RWPE1 (cell line): ENCODE results near the gene TMEM26.
"Not testable (repeated sequence)": the region's sequence is repeated elsewhere in the genome, so short reads cannot be mapped to it uniquely, and the experiment has no call there.

ENCODE experiments used
- CTCF ChIA-PET: fragments of 350-600 bp; sonication (Branson Sonifier 250); formaldehyde crosslinking; extraction: SDS; loops from one replicate; lab custom pipeline; 2021; lab: Yijun Ruan, JAX
- POLR2A ChIA-PET: fragments of 400-600 bp; formaldehyde crosslinking; extraction: SDS; loops from one replicate; lab custom pipeline; 2020; ENCODE audit warnings: antibody characterized with exemption; ENCODE audit not compliant: low non-redundant PET; lab: Yijun Ruan, JAX
- DNase-seq: peaks from one replicate; pipeline ENCODE4 v3.0.0; 2012; ENCODE audit warnings: low spot score
- H3K27ac ChIP-seq: fragments of 450-650 bp; 2 replicates; pipeline ENCODE4 v1.5.1; 2017
- TF ChIP-seq, protein P1 (sequence below): fragments of 450-650 bp; conservative IDR thresholded peaks from 2 replicates; pipeline ENCODE4 v1.5.1; 2017; ENCODE audit warnings: low read depth, mild to moderate bottlenecking

Gene TMEM26

GRCh38 chr10:61385231-61386001 is 67.8 kb downstream of the TMEM26 start:
- TF ChIP-seq, protein P1, sequence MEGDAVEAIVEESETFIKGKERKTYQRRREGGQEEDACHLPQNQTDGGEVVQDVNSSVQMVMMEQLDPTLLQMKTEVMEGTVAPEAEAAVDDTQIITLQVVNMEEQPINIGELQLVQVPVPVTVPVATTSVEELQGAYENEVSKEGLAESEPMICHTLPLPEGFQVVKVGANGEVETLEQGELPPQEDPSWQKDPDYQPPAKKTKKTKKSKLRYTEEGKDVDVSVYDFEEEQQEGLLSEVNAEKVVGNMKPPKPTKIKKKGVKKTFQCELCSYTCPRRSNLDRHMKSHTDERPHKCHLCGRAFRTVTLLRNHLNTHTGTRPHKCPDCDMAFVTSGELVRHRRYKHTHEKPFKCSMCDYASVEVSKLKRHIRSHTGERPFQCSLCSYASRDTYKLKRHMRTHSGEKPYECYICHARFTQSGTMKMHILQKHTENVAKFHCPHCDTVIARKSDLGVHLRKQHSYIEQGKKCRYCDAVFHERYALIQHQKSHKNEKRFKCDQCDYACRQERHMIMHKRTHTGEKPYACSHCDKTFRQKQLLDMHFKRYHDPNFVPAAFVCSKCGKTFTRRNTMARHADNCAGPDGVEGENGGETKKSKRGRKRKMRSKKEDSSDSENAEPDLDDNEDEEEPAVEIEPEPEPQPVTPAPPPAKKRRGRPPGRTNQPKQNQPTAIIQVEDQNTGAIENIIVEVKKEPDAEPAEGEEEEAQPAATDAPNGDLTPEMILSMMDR = no peak
- POLR2A ChIA-PET = no interaction called here
- H3K27ac ChIP-seq = no peak overlapping the region
- CTCF ChIA-PET = interaction anchor here (0.5 kb wide), 1 partner anchor 1666 kb away, joined by 3 read pairs; no protein-coding TSS in a partner anchor
- no peak for DNase-seq

GRCh38 chr10:61381153-61381552 is 72.0 kb downstream of the TMEM26 start:
- H3K27ac ChIP-seq, CTCF ChIA-PET, POLR2A ChIA-PET, DNase-seq: not testable (repeated sequence)

DNA sequence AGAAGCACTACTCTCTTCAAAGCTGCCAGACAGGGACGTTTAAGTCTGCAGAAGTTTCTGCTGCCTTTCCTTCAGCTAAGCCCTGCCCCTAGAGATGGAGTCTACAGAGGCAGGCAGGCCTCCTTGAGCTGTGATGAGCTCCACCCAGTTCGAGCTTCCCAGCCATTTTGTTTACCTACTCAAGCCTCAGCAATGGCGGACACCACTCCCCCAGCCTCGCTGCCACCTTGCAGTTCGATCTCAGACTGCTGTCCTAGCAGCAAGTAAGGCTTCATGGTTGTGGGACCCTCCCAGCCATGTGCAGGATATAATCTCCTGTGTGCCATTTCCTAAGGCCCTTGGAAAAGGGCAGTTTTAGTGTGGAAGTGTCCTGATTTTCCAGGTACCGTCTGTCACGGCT is 74.3 kb downstream of the TMEM26 start:
- no peak overlapping the region for H3K27ac ChIP-seq
- TF ChIP-seq, protein P1 = no peak
- CTCF ChIA-PET = no interaction called here
- DNase-seq = no peak
- POLR2A ChIA-PET = no interaction called here

- TF ChIP-seq, protein P1 = no peak
- H3K27ac ChIP-seq = no peak overlapping the region
- POLR2A ChIA-PET = no interaction called here
- CTCF ChIA-PET = no interaction called here
- no peak for DNase-seq
Measured at GRCh38 chr10:61376908-61377368, 76.2 kb downstream of the TMEM26 start.

DNA sequence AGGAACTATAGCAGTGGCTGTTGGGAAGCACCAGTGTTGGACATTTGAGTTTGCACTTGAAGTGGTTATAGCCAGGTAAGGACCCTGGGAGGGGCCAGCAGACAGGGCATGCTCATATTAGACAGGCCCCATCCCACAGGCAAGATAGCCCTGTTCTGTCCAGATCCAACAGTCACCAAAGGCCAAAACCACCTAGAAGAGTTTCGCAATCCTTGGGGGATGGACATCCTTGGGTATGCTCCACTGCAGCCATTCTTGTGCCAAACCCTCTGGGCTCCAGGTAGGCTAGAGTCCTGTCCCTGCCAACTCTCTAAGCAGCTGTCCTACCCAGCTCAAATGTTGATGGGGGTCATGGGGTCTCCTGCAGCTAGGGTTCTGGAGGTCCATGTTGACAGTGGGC is 76.8 kb downstream of the TMEM26 start:
- no peak for DNase-seq
- TF ChIP-seq, protein P1 = no peak
- ChIA-PET POLR2A (no interaction called here), CTCF (no interaction called here)
- H3K27ac ChIP-seq = no peak overlapping the region

DNA sequence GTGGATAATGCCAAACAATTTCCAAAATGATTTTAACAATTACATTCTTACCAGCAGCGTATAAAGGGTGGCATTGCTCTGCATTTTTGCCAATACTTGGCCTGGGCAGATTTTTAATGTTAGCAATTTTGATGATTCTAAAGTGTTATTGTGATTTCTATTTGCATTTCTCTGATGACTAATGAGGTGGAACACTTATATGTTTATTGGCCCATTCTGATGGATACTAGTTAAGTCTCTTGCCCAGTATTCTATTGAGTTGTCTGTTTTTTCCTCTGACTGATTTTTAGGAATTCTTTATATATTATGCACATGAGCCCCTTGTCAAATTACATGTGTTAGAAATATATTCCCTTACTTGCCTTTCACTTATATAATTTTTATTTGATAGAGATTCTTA is 86.8 kb downstream of the TMEM26 start:
- CTCF ChIA-PET = no interaction called here
- H3K27ac ChIP-seq = no peak overlapping the region
- POLR2A ChIA-PET = no interaction called here
- TF ChIP-seq, protein P1 = no peak
- DNase-seq = no peak

DNA sequence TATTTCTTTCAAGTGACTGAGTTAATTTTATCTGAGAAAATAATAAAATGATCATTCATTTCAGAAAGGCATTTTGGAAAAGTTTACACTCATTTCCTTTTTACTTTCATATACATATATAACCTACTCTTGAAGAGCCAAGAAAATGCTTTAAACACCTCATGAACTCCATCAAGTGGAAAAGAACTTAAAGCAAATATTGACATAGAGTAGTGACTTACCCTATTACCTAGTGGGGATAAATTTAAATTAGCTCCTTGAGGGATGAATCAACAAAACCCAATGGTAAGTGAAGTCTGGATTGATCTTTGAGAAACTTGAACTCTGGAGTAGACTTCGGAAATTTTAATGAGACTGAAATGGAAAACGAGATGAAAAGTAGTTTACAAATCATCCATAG is 88.6 kb downstream of the TMEM26 start:
- TF ChIP-seq, protein P1 = no peak
- POLR2A ChIA-PET = no interaction called here
- CTCF ChIA-PET = interaction anchor here (0.6 to 0.7 kb wide), 2 partner anchors 34 to 124 kb away, joined by 4 read pairs; no protein-coding TSS in a partner anchor
- H3K27ac ChIP-seq = no peak overlapping the region
- DNase-seq = no peak
